ENCODE data around the gene DAO. TPM values are rescaled to one million over a fixed set of nuclear protein-coding genes. Genes with fewer than 3 reads are reported as not detected.
"Not testable (repeated sequence)": the region's sequence is repeated elsewhere in the genome, so short reads cannot be mapped to it uniquely, and the experiment has no call there.

Gene DAO
- polyA plus RNA-seq, 3 donors from 2014 or later: not detected

- Mint-ChIP-seq H3K27ac (no peak overlapping the region), H3K9me3 (peaks cover 0 to 2% (median 0%) of the 10 kb centered on the region in 6 donors), H3K4me1 (peaks cover 0 to 10% of the 10 kb centered on the region in 2 donors), H3K27me3 (ENCODE audit: low read depth in 3 of 3) (peaks cover 0 to 3% (median 0%) of the 10 kb centered on the region in 3 donors), H3K4me3 (no peak overlapping the region), H3K36me3 (peaks cover 0 to 3% (median 0%) of the 10 kb centered on the region in 3 donors)
- DNase-seq: no peak
These were observed 14.7 kb upstream of the DAO start for GRCh38 chr12:108865169-108865568.

GRCh38 chr12:108866083-108866482, 13.8 kb upstream of the DAO start:
- DNase-seq; H3K4me1 Mint-ChIP-seq; H3K27me3 Mint-ChIP-seq (ENCODE audit: low read depth in 3 of 3); H3K4me3 Mint-ChIP-seq; H3K9me3 Mint-ChIP-seq; H3K36me3 Mint-ChIP-seq; H3K27ac Mint-ChIP-seq: not testable (repeated sequence)

- no peaks in the 10 kb centered on the region for H3K36me3 Mint-ChIP-seq
- no peaks in the 10 kb centered on the region for H3K9me3 Mint-ChIP-seq
- no peaks in the 10 kb centered on the region for H3K4me1 Mint-ChIP-seq
- H3K27ac Mint-ChIP-seq: no peak overlapping the region
- no peak for DNase-seq
- H3K27me3 Mint-ChIP-seq (ENCODE audit: low read depth in 3 of 3): no peaks in the 10 kb centered on the region
- H3K4me3 Mint-ChIP-seq: no peak overlapping the region
These were observed 11.1 kb upstream of the DAO start for GRCh38 chr12:108868781-108869180.

DNA sequence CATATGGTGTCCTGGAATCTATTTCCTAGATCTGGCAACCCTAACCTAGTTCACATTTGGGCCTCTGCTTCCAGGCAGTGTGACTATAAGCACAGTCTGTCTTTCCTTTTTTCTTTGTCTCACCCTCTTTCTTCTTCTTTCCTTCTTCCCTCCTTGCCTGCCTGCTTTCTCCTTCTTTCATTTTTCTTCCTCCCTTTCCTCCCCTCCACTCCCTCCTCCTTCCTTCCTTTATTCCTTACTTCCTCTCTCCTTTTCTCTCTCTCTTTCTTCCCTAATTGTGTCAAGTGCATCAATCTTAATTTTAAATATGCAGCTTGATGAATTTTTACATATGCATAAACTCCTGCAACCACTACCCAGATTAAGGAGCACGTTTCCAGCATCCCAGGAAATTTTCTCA, 4.6 kb upstream of the DAO start:
- Mint-ChIP-seq H3K27me3 (ENCODE audit: low read depth in 3 of 3) (no peaks in the 10 kb centered on the region), H3K9me3 (no peaks in the 10 kb centered on the region), H3K4me1 (peaks cover 1 to 5% of the 10 kb centered on the region in 2 donors), H3K36me3 (no peaks in the 10 kb centered on the region), H3K4me3 (no peak overlapping the region), H3K27ac (peak overlapping the region in 1 of 6 donors; percentile 3)
- DNase-seq: no peak

DNA sequence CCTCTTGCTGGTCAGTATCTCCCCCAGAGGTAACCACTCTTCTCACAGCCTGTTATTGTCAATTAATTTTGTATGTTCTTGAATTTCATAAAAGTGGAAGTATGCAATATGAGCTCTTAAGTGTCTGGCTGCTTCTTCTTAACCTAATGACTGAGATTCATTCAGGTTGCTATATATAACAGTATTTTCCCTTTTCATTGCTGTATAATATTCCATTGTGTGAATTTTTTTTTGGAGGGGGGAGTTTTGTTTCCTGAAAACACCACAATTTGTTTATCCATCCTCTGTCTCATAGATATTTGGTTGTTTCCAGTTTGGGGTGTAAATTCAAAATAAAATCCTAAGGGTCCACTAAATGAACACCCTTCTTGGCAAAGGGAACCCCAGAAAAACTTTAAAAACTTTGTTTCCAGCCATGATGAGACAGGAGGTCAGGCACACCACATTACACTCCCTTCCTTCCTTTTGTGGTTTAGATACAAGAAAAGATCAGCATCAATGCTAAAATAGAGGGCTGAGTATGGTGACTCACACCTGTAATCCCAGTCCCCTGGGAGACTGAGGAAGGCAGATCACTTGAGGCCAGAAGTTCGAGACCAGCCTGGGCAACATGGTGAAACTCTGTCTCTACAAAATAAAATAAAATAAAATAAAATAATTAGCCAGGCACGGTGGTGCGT, 4.1 kb upstream of the DAO start:
- DNase-seq: no peak
- Mint-ChIP-seq H3K27me3 (ENCODE audit: low read depth in 3 of 3) (no peaks in the 10 kb centered on the region), H3K9me3 (no peaks in the 10 kb centered on the region), H3K27ac (no peak overlapping the region), H3K4me3 (no peak overlapping the region), H3K4me1 (peaks cover 1 to 5% of the 10 kb centered on the region in 2 donors), H3K36me3 (no peaks in the 10 kb centered on the region)

DNA sequence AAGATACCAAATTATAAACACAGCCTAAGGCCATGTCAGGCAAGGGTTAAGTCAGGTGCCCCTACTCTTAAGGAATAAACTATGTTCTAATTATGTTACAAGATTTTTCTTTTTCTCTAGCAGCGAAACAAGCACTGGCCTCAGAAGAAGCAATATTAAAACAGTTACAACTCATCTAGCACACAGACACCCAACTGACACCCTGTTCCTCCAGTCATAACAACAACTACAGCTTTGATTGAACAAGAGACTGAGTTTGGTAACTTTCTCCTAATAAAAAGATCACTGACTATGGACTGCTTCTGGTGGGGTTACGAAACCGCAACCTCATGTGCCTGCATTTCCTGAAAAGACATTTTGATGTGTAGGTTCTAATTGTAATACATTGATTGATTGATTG, 3.3 kb upstream of the DAO start:
- no peak overlapping the region for H3K27ac Mint-ChIP-seq

DNA sequence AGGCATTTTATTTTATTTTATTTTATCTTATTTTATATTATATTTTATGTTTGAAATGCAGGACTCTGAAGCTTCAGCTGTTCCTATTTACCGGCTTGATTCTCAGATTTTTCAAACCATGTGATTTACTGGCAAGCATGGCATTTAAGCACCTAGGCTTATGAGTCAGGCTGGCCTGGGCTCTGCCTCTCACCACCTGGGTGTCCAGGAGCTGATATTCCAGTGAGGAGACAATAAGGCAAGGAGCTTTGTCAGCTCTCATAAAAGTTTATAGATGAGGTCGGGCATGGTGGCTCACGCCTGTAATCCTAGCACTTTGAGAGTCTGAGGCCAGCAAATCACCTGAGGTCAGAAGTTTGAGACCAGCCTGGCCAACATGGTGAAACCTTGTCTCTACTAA, 2.1 kb downstream of the DAO start:
- DNase-seq: no peak
- no peaks in the 10 kb centered on the region for H3K27me3 Mint-ChIP-seq (ENCODE audit: low read depth in 3 of 3)
- H3K4me3 Mint-ChIP-seq: no peak overlapping the region
- H3K36me3 Mint-ChIP-seq: no peaks in the 10 kb centered on the region
- H3K27ac Mint-ChIP-seq: no peak overlapping the region
- no peaks in the 10 kb centered on the region for H3K9me3 Mint-ChIP-seq
- no peaks in the 10 kb centered on the region for H3K4me1 Mint-ChIP-seq

More for the DNA sequence above, 3.3 kb upstream of the DAO start:
- Mint-ChIP-seq H3K36me3 (no peaks in the 10 kb centered on the region), H3K27me3 (ENCODE audit: low read depth in 3 of 3) (no peaks in the 10 kb centered on the region), H3K4me3 (no peak overlapping the region), H3K4me1 (peaks cover 1 to 5% of the 10 kb centered on the region in 2 donors), H3K9me3 (no peaks in the 10 kb centered on the region)
- DNase-seq: no peak

DNA sequence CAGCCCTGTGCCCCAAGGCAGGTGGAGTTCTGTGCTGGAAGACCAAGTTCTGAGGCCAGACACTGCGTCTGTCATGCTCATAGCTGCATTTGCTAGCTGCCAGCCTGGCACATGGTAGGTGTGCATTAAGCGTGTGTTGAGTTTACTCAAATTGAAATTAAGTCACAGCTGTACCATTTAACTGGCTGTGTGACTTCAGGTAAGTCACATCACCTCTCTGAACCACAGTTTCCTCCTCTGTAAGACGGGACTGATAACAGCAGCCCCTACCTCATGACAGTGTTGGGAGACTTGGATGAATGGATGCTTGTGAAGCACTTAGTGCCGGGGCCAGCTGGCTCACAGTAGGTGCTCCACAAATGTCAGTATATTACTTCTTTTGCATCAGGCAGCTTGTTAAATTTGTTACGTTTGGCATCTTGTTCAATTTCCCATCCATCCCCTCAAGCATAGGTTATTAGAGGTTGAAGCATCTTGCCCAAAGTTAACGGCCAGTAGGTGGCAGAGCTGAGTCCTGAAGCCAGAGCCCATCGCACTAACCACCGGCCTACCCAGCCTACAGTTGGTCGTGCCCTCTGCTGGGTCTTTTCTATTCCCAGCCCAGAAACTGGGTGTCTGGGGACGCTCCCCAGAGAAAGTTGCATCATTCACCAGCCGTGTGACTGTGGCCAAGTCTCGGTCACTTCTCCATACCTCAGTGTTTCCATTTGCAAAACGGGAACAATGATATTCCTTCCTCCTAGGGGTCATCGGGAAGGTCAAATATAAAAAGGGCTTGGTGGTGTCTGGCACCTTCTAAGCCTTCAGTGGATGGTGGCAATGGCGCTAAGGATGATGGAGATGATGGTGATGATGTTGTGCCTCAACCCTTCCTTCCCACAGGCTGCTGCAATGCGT, 4.5 kb downstream of the DAO start:
- DNase-seq: peak; percentile 47 to 51 (median 49)
- H3K27ac Mint-ChIP-seq: peak overlapping the region in 1 of 6 donors; percentile 48
- no peaks in the 10 kb centered on the region for H3K4me1 Mint-ChIP-seq
- H3K9me3 Mint-ChIP-seq: no peaks in the 10 kb centered on the region
- H3K4me3 Mint-ChIP-seq: no peak overlapping the region
- H3K36me3 Mint-ChIP-seq: no peaks in the 10 kb centered on the region
- H3K27me3 Mint-ChIP-seq (ENCODE audit: low read depth in 3 of 3): no peaks in the 10 kb centered on the region

GRCh38 chr12:108886873-108887629, 7.2 kb downstream of the DAO start:
- no peak overlapping the region for H3K4me3 Mint-ChIP-seq
- H3K27me3 Mint-ChIP-seq (ENCODE audit: low read depth in 3 of 3): no peaks in the 10 kb centered on the region
- no peaks in the 10 kb centered on the region for H3K4me1 Mint-ChIP-seq
- H3K27ac Mint-ChIP-seq: no peak overlapping the region
- DNase-seq: no peak
- no peaks in the 10 kb centered on the region for H3K9me3 Mint-ChIP-seq
- no peaks in the 10 kb centered on the region for H3K36me3 Mint-ChIP-seq

DNA sequence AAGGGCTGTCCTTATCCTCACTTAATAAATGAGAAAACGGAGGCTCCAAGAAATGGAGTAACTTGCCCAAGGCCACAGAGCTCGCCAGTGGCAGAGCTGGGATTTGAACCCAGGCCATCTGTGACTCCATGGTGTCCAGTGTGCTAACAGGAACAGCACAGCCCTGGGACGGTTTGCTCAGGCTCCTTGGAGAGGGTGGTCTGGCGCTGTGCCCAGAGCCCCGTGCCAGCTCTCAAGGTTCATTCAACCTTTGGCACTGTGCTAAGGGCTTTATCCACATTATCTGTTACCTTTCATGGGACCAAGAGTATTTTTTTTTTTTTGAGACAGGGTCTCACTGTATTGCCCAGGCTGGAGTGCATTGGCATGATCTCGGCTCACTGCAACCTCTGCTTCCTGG, 8.1 kb downstream of the DAO start:
- no peaks in the 10 kb centered on the region for H3K4me1 Mint-ChIP-seq
- no peaks in the 10 kb centered on the region for H3K27me3 Mint-ChIP-seq (ENCODE audit: low read depth in 3 of 3)
- H3K27ac Mint-ChIP-seq: no peak overlapping the region
- no peaks in the 10 kb centered on the region for H3K36me3 Mint-ChIP-seq
- DNase-seq: no peak
- H3K4me3 Mint-ChIP-seq: no peak overlapping the region
- no peaks in the 10 kb centered on the region for H3K9me3 Mint-ChIP-seq

GRCh38 chr12:108890208-108890607, 10.3 kb downstream of the DAO start:
- Mint-ChIP-seq H3K27ac (no peak overlapping the region), H3K4me3 (no peak overlapping the region), H3K36me3 (no peaks in the 10 kb centered on the region), H3K27me3 (ENCODE audit: low read depth in 3 of 3) (peaks cover 0 to 3% (median 1%) of the 10 kb centered on the region in 3 donors), H3K4me1 (no peaks in the 10 kb centered on the region), H3K9me3 (no peaks in the 10 kb centered on the region)
- DNase-seq: no peak

GRCh38 chr12:108895220-108895802, 15.4 kb downstream of the DAO start:
- Mint-ChIP-seq H3K27me3 (ENCODE audit: low read depth in 3 of 3) (peaks cover 3 to 7% (median 4%) of the 10 kb centered on the region in 3 donors), H3K4me1 (no peaks in the 10 kb centered on the region), H3K36me3 (no peaks in the 10 kb centered on the region), H3K4me3 (no peak overlapping the region), H3K27ac (peak overlapping the region in 1 of 6 donors; percentile 43), H3K9me3 (no peaks in the 10 kb centered on the region)
- DNase-seq: no peak

DNA sequence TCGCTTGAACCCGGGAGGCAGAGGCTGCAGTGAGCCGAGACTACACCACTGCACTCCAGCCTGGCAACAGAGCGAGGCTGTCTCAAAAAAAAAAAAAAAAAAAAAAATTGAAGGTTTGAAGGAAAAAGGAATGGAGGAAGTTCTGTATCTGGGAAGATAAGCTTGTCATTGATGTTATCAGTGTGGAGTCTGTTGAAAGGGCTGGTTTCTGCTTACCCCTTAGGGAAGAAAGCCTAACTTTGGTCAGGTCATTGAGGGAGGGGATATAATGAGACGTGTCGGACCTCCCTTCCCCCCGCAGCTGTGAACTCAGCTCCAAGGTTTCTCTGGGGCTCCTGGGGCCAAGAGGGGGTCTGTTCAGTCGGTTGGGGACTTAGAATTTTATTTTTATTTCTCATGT, 16.4 kb downstream of the DAO start:
- H3K4me3 Mint-ChIP-seq: no peak overlapping the region

More for the DNA sequence above, 16.4 kb downstream of the DAO start:
- Mint-ChIP-seq H3K4me1 (no peaks in the 10 kb centered on the region), H3K9me3 (no peaks in the 10 kb centered on the region), H3K27ac (no peak overlapping the region), H3K36me3 (no peaks in the 10 kb centered on the region), H3K27me3 (ENCODE audit: low read depth in 3 of 3) (peaks cover 3 to 7% (median 7%) of the 10 kb centered on the region in 3 donors)
- DNase-seq: no peak

All from immature natural killer cell (primary cell).